A673 (cell line): ENCODE measurements around the gene MYLK. TPM values are rescaled to one million over a fixed set of nuclear protein-coding genes. Genes with fewer than 3 reads are reported as not detected.

Source experiments
- BruUV-seq: library from RNA; stranded (reverse); fragments of 400-500 nt; replicated peaks from 2 replicates; lab custom pipeline; 2021; lab: Mats Ljungman, UMichigan
- CTCF ChIA-PET: fragments of 300-600 bp; sonication (Branson Sonifier 250); formaldehyde crosslinking; loops from one replicate; lab custom pipeline; 2022; ENCODE audit warnings: antibody characterized with exemption; lab: Charles Lee
- POLR2A ChIA-PET: fragments of 300-600 bp; sonication (Branson Sonifier 250); formaldehyde crosslinking; loops from one replicate; lab custom pipeline; 2022; ENCODE audit warnings: antibody characterized with exemption; ENCODE audit not compliant: low non-redundant PET; lab: Charles Lee
- DNase-seq: peaks from one replicate; pipeline ENCODE4 v3.0.0-alpha.2; 2015; ENCODE audit warnings: low spot score
- H3K27ac ChIP-seq: fragments of 200-600 bp; sonication (generic); 2 replicates; pipeline ENCODE4 v1.5.1; 2016; ENCODE audit warnings: mixed run types, low read depth, mild to moderate bottlenecking, mixed read lengths, antibody characterized with exemption, low read length; ENCODE audit not compliant: poor library complexity, severe bottlenecking
- H3K27me3 ChIP-seq: fragments of 200-600 bp; sonication (generic); replicated peaks from 2 replicates; pipeline ENCODE4 v1.6.1; 2017; ENCODE audit warnings: mixed run types, low read depth, mild to moderate bottlenecking, mixed read lengths, antibody characterized with exemption, low read length; ENCODE audit not compliant: insufficient read depth, poor library complexity
- H3K36me3 ChIP-seq: fragments of 200-600 bp; sonication (generic); 2 replicates; pipeline ENCODE4 v1.6.1; 2016; ENCODE audit warnings: mixed run types, mild to moderate bottlenecking, mixed read lengths, antibody characterized with exemption, low read length; ENCODE audit not compliant: insufficient read depth, poor library complexity, severe bottlenecking
- H3K4me1 ChIP-seq: fragments of 200-600 bp; sonication (generic); 2 replicates; pipeline ENCODE4 v1.6.1; 2017; ENCODE audit warnings: mixed run types, mild to moderate bottlenecking, mixed read lengths, antibody characterized with exemption, low read length; ENCODE audit not compliant: insufficient read depth, poor library complexity, severe bottlenecking
- H3K4me3 ChIP-seq: fragments of 200-600 bp; sonication (generic); 2 replicates; pipeline ENCODE4 v1.5.1; 2016; ENCODE audit warnings: low read depth, mixed run types, mild to moderate bottlenecking, mixed read lengths, low read length; ENCODE audit not compliant: poor library complexity, severe bottlenecking
- H3K9me3 ChIP-seq: fragments of 200-600 bp; sonication (generic); 2 replicates; pipeline ENCODE4 v1.6.1; 2016; ENCODE audit warnings: mixed run types, low read depth, mild to moderate bottlenecking, mixed read lengths, antibody characterized with exemption, low read length; ENCODE audit not compliant: poor library complexity, severe bottlenecking
- CTCF ChIP-seq: fragments of 300-800, 200-600 bp; sonication (generic); conservative IDR thresholded peaks from 2 replicates; pipeline ENCODE4 v1.5.1; 2017; ENCODE audit warnings: low read depth, mild to moderate bottlenecking, antibody characterized with exemption, low read length, moderate library complexity, mixed read lengths
- EZH2 ChIP-seq: fragments of 200-600 bp; sonication (generic); IDR thresholded peaks from 2 replicates; pipeline ENCODE4 v1.6.1; 2017; ENCODE audit warnings: borderline replicate concordance, low read depth, mild to moderate bottlenecking, mixed read lengths, antibody characterized with exemption, low read length; ENCODE audit not compliant: poor library complexity, severe bottlenecking
- intact Hi-C: fragments of 100-400 bp; cut with micrococcal nuclease; formaldehyde crosslinking; loops from one replicate; pipeline ENCODE4 v1.10.0; 2022; ENCODE audit not compliant: unreplicated experiment
- total RNA-seq: library from RNA; stranded (reverse); gene quantifications from 2 replicates; pipeline ENCODE4 v1.2.3, GENCODE V29; 2021

Gene MYLK
- total RNA-seq, 1 experiment from 2014 or later: 3.9 TPM

- H3K4me3 ChIP-seq: no peak overlapping the region
- H3K27ac ChIP-seq: no peak overlapping the region
- ChIA-PET CTCF (no interaction called here), POLR2A (no interaction called here)
- no peak for DNase-seq
- no peak for TF ChIP-seq CTCF
- no peak for TF ChIP-seq EZH2
- H3K27me3 ChIP-seq: no peaks in the 10 kb centered on the region
- intact Hi-C loops: no loop called here
- BruUV-seq: no TSS peak
- peaks cover 19% of the 10 kb centered on the region for H3K4me1 ChIP-seq
- H3K36me3 ChIP-seq: no peaks in the 10 kb centered on the region
- no peaks in the 10 kb centered on the region for H3K9me3 ChIP-seq
Measured at GRCh38 chr3:123597561-123597960, 286.6 kb downstream of the MYLK start.

- POLR2A ChIA-PET: no interaction called here
- Histone ChIP-seq H3K9me3 (peaks cover 6% of the 10 kb centered on the region), H3K27me3 (no peaks in the 10 kb centered on the region), H3K36me3 (no peaks in the 10 kb centered on the region), H3K4me1 (peaks cover 19% of the 10 kb centered on the region), H3K4me3 (no peak overlapping the region), H3K27ac (peak overlapping the region; percentile 68)
- no TSS peak for BruUV-seq
- peak; percentile 78 for DNase-seq
- intact Hi-C loops: no loop called here
- CTCF ChIA-PET: no interaction called here
- no peak for TF ChIP-seq EZH2
- no peak for TF ChIP-seq CTCF
Measured at GRCh38 chr3:123595396-123596180, 288.5 kb downstream of the MYLK start.

- no TSS peak for BruUV-seq
- peaks cover 17% of the 10 kb centered on the region for H3K9me3 ChIP-seq
- POLR2A ChIA-PET: no interaction called here
- H3K4me1 ChIP-seq: peaks cover 19% of the 10 kb centered on the region
- intact Hi-C loops: no loop called here
- no peak for DNase-seq
- TF ChIP-seq EZH2 (no peak), CTCF (no peak)
- H3K27ac ChIP-seq: no peak overlapping the region
- H3K4me3 ChIP-seq: no peak overlapping the region
- CTCF ChIA-PET: no interaction called here
- no peaks in the 10 kb centered on the region for H3K36me3 ChIP-seq
- no peaks in the 10 kb centered on the region for H3K27me3 ChIP-seq
Measured at GRCh38 chr3:123593381-123593780, 290.8 kb downstream of the MYLK start.
